Measurements from ENCODE around the gene THEMIS. TPM values are rescaled to one million over a fixed set of nuclear protein-coding genes. Genes with fewer than 3 reads are reported as not detected.

Gene THEMIS
- total RNA-seq, 4 donors from 2014 or later: 0.10 to 0.15 TPM; not detected in 2

GRCh38 chr6:127843582-127843981 is 57.3 kb downstream of the THEMIS start:
- Histone ChIP-seq H3K9me3 (no peaks in the 10 kb centered on the region), H3K27ac (no peak overlapping the region), H3K27me3 (no peaks in the 10 kb centered on the region), H3K4me3 (no peak overlapping the region), H3K4me1 (no peaks in the 10 kb centered on the region), H3K36me3 (no peaks in the 10 kb centered on the region)
- intact Hi-C loops (cut with DNase I; ENCODE audit: low total_unique reads): no loop called here
- no peak for DNase-seq
- in situ Hi-C loops (cut with MboI; ENCODE audit: low sequenced_read_pairs in 4 of 4): no loop called here
- no peak for TF ChIP-seq CTCF (IDR thresholded peaks at IDR 0.05 in 4 of 5, conservative IDR thresholded peaks at IDR 0.05 in 1 of 5)
- ATAC-seq: no peak

- H3K27ac ChIP-seq: no peak overlapping the region
- H3K4me1 ChIP-seq: no peaks in the 10 kb centered on the region
- no peaks in the 10 kb centered on the region for H3K9me3 ChIP-seq
- ATAC-seq (no peak), DNase-seq (no peak)
- TF ChIP-seq POLR2A (IDR thresholded peaks at IDR 0.05): no peak
- TF ChIP-seq CTCF (IDR thresholded peaks at IDR 0.05 in 4 of 5, conservative IDR thresholded peaks at IDR 0.05 in 1 of 5): no peak
- H3K27me3 ChIP-seq: no peaks in the 10 kb centered on the region
- intact Hi-C loops (cut with DNase I; ENCODE audit: low total_unique reads) (no loop called here), in situ Hi-C loops (cut with MboI; ENCODE audit: low sequenced_read_pairs in 4 of 4) (no loop called here)
- no peaks in the 10 kb centered on the region for H3K36me3 ChIP-seq
- H3K4me3 ChIP-seq: no peak overlapping the region
Measured at GRCh38 chr6:127842562-127842961, 58.3 kb downstream of the THEMIS start.

GRCh38 chr6:127841811-127842210 is 59.0 kb downstream of the THEMIS start:
- DNase-seq: no peak
- no peaks in the 10 kb centered on the region for H3K9me3 ChIP-seq
- intact Hi-C loops (cut with DNase I; ENCODE audit: low total_unique reads) (no loop called here), in situ Hi-C loops (cut with MboI; ENCODE audit: low sequenced_read_pairs in 4 of 4) (no loop called here)
- H3K4me3 ChIP-seq: no peak overlapping the region
- TF ChIP-seq CTCF (IDR thresholded peaks at IDR 0.05 in 4 of 5, conservative IDR thresholded peaks at IDR 0.05 in 1 of 5) (no peak), POLR2A (IDR thresholded peaks at IDR 0.05) (no peak)
- no peaks in the 10 kb centered on the region for H3K4me1 ChIP-seq
- no peak overlapping the region for H3K27ac ChIP-seq
- H3K36me3 ChIP-seq: no peaks in the 10 kb centered on the region
- H3K27me3 ChIP-seq: no peaks in the 10 kb centered on the region
- ATAC-seq: no peak

- DNase-seq (no peak), ATAC-seq (no peak)
- Histone ChIP-seq H3K4me1 (no peaks in the 10 kb centered on the region), H3K27ac (no peak overlapping the region), H3K36me3 (no peaks in the 10 kb centered on the region), H3K27me3 (no peaks in the 10 kb centered on the region), H3K4me3 (no peak overlapping the region), H3K9me3 (no peaks in the 10 kb centered on the region)
- TF ChIP-seq POLR2A (IDR thresholded peaks at IDR 0.05) (no peak), CTCF (IDR thresholded peaks at IDR 0.05 in 4 of 5, conservative IDR thresholded peaks at IDR 0.05 in 1 of 5) (no peak)
- in situ Hi-C loops (cut with MboI; ENCODE audit: low sequenced_read_pairs in 4 of 4) (no loop called here), intact Hi-C loops (cut with DNase I; ENCODE audit: low total_unique reads) (no loop called here)
Measured at GRCh38 chr6:127834136-127834535, 66.7 kb downstream of the THEMIS start.

- in situ Hi-C loops (cut with MboI; ENCODE audit: low sequenced_read_pairs in 4 of 4) (no loop called here), intact Hi-C loops (cut with DNase I; ENCODE audit: low total_unique reads) (no loop called here)
- no peak overlapping the region for H3K4me3 ChIP-seq
- no peaks in the 10 kb centered on the region for H3K4me1 ChIP-seq
- H3K27me3 ChIP-seq: no peaks in the 10 kb centered on the region
- DNase-seq (no peak), ATAC-seq (no peak)
- TF ChIP-seq POLR2A (IDR thresholded peaks at IDR 0.05) (no peak), CTCF (IDR thresholded peaks at IDR 0.05 in 4 of 5, conservative IDR thresholded peaks at IDR 0.05 in 1 of 5) (no peak)
- no peaks in the 10 kb centered on the region for H3K9me3 ChIP-seq
- H3K36me3 ChIP-seq: no peaks in the 10 kb centered on the region
- no peak overlapping the region for H3K27ac ChIP-seq
Measured at GRCh38 chr6:127833336-127833735, 67.5 kb downstream of the THEMIS start.
